CD4-positive, alpha-beta T cell (primary cell): ENCODE data around the gene RHOJ. TPM values are rescaled to one million over a fixed set of nuclear protein-coding genes. Genes with fewer than 3 reads are reported as not detected.
A peak's percentile ranks its signal among the peaks of the same experiment; 100 is the strongest.
"Not testable (repeated sequence)": the region's sequence is repeated elsewhere in the genome, so short reads cannot be mapped to it uniquely, and the experiment has no call there.

Experiments
- ATAC-seq: fragments of 200-7000 bp; cut with Tn5 transposase; one replicate; pipeline ENCODE4 v1.10.0; 2022; ENCODE audit warnings: mild to moderate bottlenecking; ENCODE audit not compliant: poor library complexity
- CTCF ChIA-PET: fragments of 350-600 bp; sonication (Branson Sonifier 250); formaldehyde crosslinking; loops from one replicate; lab custom pipeline; 2021; ENCODE audit warnings: antibody characterized with exemption, inconsistent platforms; lab: Charles Lee
- POLR2A ChIA-PET: fragments of 350-600 bp; sonication (Branson Sonifier 250); formaldehyde crosslinking; loops from one replicate; lab custom pipeline; 2021; ENCODE audit warnings: antibody characterized with exemption, inconsistent platforms; lab: Charles Lee
- DNase-seq, 14 experiments: peaks; one replicate each; pipeline ENCODE4 v3.0.0-alpha.2; 2013 to 2020; ENCODE audit warnings: mixed read lengths in 2 of 14
- H3K27ac ChIP-seq, 2 donors: one replicate each; pipeline versions ENCODE4 v1.5.1 to v1.7.0; 2013; ENCODE audit warnings: low read length in 2 of 2, low read depth in 1 of 2, mild to moderate bottlenecking in 1 of 2
- H3K27me3 ChIP-seq, 2 experiments: 1 replicate in 1 of 2; 2 replicates in 1 of 2; pipeline versions ENCODE4 v1.6.1 to v1.7.0; 2013; ENCODE audit warnings: low read length in 2 of 2, control low read depth in 1 of 2, mild to moderate bottlenecking in 1 of 2, moderate library complexity in 1 of 2; ENCODE audit not compliant: insufficient read depth in 2 of 2, control insufficient read depth in 1 of 2
- H3K36me3 ChIP-seq: one replicate; pipeline ENCODE4 v1.6.1; 2013; ENCODE audit warnings: low read length, control low read depth; ENCODE audit not compliant: insufficient read depth
- H3K4me1 ChIP-seq: one replicate; pipeline ENCODE4 v1.6.1; 2013; ENCODE audit warnings: low read length, control low read depth; ENCODE audit not compliant: insufficient read depth
- H3K4me3 ChIP-seq: one replicate; pipeline ENCODE4 v1.5.1; 2013; ENCODE audit warnings: mild to moderate bottlenecking, low read length, moderate library complexity
- H3K9me3 ChIP-seq, 2 experiments: 1 replicate in 1 of 2; 2 replicates in 1 of 2; pipeline versions ENCODE4 v1.6.1 to v1.7.0; 2013; ENCODE audit warnings: low read length in 2 of 2, mild to moderate bottlenecking in 2 of 2, control low read depth in 1 of 2, moderate library complexity in 1 of 2; ENCODE audit not compliant: control insufficient read depth in 1 of 2, insufficient read depth in 1 of 2
- H3K27ac Mint-ChIP-seq: one replicate; pipeline ENCODE4 v1.8.0; 2020; ENCODE audit warnings: mixed read lengths
- H3K27me3 Mint-ChIP-seq: one replicate; pipeline ENCODE4 v1.8.0; 2021; ENCODE audit warnings: mixed read lengths
- H3K36me3 Mint-ChIP-seq: one replicate; pipeline ENCODE4 v1.8.0; 2021; ENCODE audit warnings: low read depth, mixed read lengths
- H3K4me1 Mint-ChIP-seq: one replicate; pipeline ENCODE4 v1.8.0; 2021; ENCODE audit warnings: low read depth, mixed read lengths
- H3K4me3 Mint-ChIP-seq: one replicate; pipeline ENCODE4 v1.8.0; 2020; ENCODE audit warnings: mild to moderate bottlenecking, mixed read lengths
- H3K9me3 Mint-ChIP-seq: one replicate; pipeline ENCODE4 v1.8.0; 2020; ENCODE audit warnings: mixed read lengths
- intact Hi-C, 2 experiments: fragments of 100-400 bp; cut with DNase I in 1 of 2; cut with micrococcal nuclease in 1 of 2; formaldehyde crosslinking; loops; one replicate each; pipeline versions ENCODE4 v1.15.1 to v1.9.0; 2023 to 2025; cut with DNase I, micrococcal nuclease
- total RNA-seq, 174 experiments: library from RNA in 2 of 174; stranded (reverse) in 2 of 174; gene quantifications; one replicate each; pipeline ENCODE4 v1.2.3 and lab custom pipeline; 2021 to 2026
- TF ChIP-seq, protein P1 (sequence below): fragments of 200-600 bp; IDR thresholded peaks from one replicate; pipeline ENCODE4 v1.8.0; 2022; ENCODE audit warnings: antibody characterized with exemption, mild to moderate bottlenecking

Gene RHOJ
- total RNA-seq, 2 experiments from 2014 or later: not detected

DNA sequence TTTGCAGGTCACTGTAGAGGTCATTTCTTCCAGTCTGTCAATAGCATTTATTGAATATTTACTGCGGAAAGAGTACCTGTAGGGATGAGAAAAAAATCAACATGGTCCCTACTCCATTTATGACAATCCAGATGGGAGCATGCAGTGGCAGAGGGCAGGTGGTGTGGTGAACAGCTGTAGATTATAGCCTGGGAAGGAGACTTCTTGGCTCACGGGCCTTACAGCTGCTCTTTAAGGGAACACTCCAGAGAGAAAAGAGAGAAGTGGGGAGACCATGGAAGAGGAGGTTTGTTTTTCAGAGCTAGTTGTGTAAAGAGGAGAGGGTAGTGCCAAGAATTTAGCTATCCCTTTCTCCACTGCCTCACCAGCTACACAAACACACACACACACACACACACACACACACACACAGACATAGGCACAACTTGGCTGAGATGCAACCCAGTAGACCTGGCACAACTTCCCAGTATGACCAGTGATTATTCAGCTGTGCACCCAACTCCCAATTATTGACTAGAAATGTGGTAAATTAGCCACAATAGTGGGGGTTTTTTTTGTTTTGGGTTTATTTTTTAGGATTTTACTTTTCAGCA, 73.4 kb downstream of the RHOJ start:
- Mint-ChIP-seq H3K27ac (no peak overlapping the region), H3K4me3 (no peak overlapping the region), H3K36me3 (no peaks in the 10 kb centered on the region), H3K9me3 (no peaks in the 10 kb centered on the region), H3K4me1 (no peaks in the 10 kb centered on the region), H3K27me3 (peaks cover 10% of the 10 kb centered on the region)
- intact Hi-C loops: loop anchor here (2.0 to 10.0 kb wide), 2 partner anchors 1113 to 1115 kb away; no protein-coding TSS in a partner anchor
- ATAC-seq: no peak
- no peaks in the 10 kb centered on the region for H3K36me3 ChIP-seq
- no peak overlapping the region for H3K4me3 ChIP-seq
- no peaks in the 10 kb centered on the region for H3K9me3 ChIP-seq
- no peak overlapping the region for H3K27ac ChIP-seq
- no peaks in the 10 kb centered on the region for H3K4me1 ChIP-seq
- no peak for DNase-seq
- CTCF ChIA-PET: no interaction called here
- TF ChIP-seq, protein P1, sequence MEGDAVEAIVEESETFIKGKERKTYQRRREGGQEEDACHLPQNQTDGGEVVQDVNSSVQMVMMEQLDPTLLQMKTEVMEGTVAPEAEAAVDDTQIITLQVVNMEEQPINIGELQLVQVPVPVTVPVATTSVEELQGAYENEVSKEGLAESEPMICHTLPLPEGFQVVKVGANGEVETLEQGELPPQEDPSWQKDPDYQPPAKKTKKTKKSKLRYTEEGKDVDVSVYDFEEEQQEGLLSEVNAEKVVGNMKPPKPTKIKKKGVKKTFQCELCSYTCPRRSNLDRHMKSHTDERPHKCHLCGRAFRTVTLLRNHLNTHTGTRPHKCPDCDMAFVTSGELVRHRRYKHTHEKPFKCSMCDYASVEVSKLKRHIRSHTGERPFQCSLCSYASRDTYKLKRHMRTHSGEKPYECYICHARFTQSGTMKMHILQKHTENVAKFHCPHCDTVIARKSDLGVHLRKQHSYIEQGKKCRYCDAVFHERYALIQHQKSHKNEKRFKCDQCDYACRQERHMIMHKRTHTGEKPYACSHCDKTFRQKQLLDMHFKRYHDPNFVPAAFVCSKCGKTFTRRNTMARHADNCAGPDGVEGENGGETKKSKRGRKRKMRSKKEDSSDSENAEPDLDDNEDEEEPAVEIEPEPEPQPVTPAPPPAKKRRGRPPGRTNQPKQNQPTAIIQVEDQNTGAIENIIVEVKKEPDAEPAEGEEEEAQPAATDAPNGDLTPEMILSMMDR: no peak
- peaks cover 0 to 6% of the 10 kb centered on the region in 2 experiments for H3K27me3 ChIP-seq
- POLR2A ChIA-PET: no interaction called here

GRCh38 chr14:63279933-63280332, 75.7 kb downstream of the RHOJ start:
- POLR2A ChIA-PET: not testable (repeated sequence)
- intact Hi-C loops: loop anchor here in 1 of 2 experiments (10.0 kb wide), 1 partner anchor 1115 kb away; no protein-coding TSS in a partner anchor

DNA sequence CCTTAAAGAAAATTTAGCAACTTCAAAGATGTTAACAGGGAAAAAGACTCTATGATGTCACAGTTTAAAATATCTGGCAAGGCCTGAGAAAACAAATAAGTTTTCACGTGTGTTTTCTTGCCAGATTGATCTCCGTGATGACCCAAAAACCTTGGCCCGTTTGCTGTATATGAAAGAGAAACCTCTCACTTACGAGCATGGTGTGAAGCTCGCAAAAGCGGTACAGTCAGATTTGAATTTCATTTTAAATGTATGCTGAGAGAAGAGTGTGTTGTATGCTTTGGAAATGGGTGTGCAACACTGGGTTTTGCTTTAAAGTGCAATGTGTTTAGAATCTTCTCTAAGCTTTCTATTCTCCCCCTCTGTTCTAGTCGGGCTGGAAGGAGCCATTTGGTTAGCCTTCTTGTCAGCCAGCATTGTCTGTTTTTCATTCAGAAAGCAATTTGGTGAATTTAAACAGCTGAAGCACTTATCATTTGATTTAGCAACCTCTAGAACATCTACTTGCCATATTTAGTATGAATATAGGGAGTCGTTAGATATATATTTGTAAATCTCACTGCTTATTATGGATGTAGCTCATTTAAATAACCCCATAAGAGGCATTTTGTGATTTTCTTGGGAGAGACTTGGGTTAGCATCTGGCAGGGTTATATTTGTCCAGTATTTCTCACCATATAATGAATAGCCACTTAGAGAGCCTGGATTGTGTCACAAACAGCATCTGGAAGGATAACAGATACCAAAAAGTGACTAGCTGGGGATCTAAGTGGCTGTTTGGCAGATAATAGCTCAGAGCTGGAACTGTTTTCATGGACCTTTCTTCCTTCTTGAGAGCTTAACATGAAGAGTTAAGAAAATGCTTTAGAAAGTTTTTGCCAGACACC, 79.0 kb downstream of the RHOJ start:
- Mint-ChIP-seq H3K27me3 (no peaks in the 10 kb centered on the region), H3K4me3 (no peak overlapping the region), H3K36me3 (no peaks in the 10 kb centered on the region), H3K4me1 (no peaks in the 10 kb centered on the region), H3K27ac (no peak overlapping the region), H3K9me3 (no peaks in the 10 kb centered on the region)
- H3K4me1 ChIP-seq: no peaks in the 10 kb centered on the region
- no peaks in the 10 kb centered on the region for H3K36me3 ChIP-seq
- ATAC-seq (no peak), DNase-seq (peak in 1 of 14 experiments; percentile 5)
- H3K9me3 ChIP-seq: no peaks in the 10 kb centered on the region
- H3K27ac ChIP-seq: no peak overlapping the region
- CTCF ChIA-PET: no interaction called here
- TF ChIP-seq, protein P1: no peak
- POLR2A ChIA-PET: no interaction called here
- H3K4me3 ChIP-seq: no peak overlapping the region
- H3K27me3 ChIP-seq: peaks cover 0 to 6% of the 10 kb centered on the region in 2 experiments
- intact Hi-C loops: no loop called here

More at GRCh38 chr14:63279933-63280332, 75.7 kb downstream of the RHOJ start:
- H3K27ac Mint-ChIP-seq, H3K27me3 Mint-ChIP-seq, H3K27me3 ChIP-seq, H3K4me1 ChIP-seq, CTCF ChIA-PET, H3K4me3 Mint-ChIP-seq, ATAC-seq, DNase-seq, H3K4me3 ChIP-seq, H3K36me3 ChIP-seq, H3K9me3 Mint-ChIP-seq, H3K4me1 Mint-ChIP-seq, H3K36me3 Mint-ChIP-seq, H3K9me3 ChIP-seq, H3K27ac ChIP-seq: not testable (repeated sequence)
